Measurements from ENCODE around the gene ARHGAP12.

ARHGAP12 gene

DNA sequence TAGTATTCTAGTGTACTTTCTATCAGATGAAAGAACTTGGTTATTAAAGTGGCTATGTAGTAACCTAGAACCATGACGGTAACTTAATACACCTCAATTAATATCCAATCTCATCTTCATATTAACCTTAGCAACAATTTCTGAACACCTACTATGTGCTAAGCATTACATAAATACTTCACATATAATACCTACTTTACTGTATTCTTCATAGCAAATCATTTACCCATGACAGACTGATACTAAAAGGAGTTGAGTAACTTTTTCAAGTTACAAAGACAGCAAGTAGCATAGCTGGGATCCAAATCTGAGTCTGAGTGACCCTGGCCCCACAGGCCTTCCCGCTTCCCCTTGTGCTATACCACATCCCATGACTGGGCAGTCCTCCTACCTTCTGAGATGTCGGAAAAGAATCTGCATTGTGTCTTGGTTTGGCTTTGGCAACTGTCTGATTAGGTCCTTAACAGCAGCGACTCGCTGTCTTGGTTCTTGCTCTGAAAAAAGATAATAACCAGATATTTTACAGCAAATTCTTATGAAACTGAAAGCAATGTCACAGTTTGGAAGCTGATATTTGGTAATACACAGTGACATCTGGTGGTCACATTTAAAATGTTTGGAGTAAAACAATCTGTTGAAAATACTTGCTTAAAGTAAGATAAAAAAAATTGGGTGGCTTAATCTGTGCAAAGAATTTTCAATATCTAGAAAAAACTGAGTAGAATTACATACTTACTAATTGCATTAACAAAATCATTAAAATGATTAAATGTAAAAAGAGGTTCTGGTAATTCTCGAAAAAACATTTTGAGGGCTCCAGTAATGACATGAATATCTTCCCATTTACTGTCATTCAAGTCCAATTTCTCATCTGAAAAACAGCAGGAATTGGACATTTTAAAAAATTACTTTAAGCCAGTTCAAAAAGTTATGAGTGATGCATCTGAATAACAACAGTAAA is 120.1 kb downstream of the ARHGAP12 start:
- peak overlapping the region; percentile 21 for H3K4me3 ChIP-seq (replicated peaks; ENCODE audit: low read depth, low read length)
- DNase-seq (ENCODE audit: extremely low read depth, low read depth): peak; percentile 53
- TF ChIP-seq, protein P1, sequence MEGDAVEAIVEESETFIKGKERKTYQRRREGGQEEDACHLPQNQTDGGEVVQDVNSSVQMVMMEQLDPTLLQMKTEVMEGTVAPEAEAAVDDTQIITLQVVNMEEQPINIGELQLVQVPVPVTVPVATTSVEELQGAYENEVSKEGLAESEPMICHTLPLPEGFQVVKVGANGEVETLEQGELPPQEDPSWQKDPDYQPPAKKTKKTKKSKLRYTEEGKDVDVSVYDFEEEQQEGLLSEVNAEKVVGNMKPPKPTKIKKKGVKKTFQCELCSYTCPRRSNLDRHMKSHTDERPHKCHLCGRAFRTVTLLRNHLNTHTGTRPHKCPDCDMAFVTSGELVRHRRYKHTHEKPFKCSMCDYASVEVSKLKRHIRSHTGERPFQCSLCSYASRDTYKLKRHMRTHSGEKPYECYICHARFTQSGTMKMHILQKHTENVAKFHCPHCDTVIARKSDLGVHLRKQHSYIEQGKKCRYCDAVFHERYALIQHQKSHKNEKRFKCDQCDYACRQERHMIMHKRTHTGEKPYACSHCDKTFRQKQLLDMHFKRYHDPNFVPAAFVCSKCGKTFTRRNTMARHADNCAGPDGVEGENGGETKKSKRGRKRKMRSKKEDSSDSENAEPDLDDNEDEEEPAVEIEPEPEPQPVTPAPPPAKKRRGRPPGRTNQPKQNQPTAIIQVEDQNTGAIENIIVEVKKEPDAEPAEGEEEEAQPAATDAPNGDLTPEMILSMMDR (IDR thresholded peaks at IDR 0.05; ENCODE audit: low read depth, low read length, missing control alignments): peak; percentile 15

DNA sequence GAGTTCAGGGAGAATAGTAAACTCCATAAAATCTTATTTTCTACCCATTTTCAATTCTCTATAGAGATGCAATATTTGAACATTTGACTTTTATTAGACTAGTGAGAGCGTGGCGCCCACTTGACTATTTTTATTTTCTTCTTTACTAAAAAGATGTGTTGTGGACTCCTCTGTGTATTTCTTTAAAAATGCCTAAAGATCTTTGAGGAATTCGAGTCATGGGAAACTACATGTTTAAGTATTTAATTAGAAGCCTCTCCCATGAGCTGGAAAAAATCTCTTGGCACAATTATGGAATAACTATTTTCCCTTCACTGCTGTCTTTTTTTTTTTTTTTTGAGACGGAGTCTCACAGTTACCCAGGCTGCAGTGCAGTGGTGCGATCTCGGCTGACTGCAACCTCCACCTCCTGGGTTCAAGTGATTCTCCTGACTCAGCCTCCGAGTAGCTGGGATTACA is 124.2 kb downstream of the ARHGAP12 start:
- no peak overlapping the region for H3K4me3 ChIP-seq (replicated peaks; ENCODE audit: low read depth, low read length)
- no peak for DNase-seq (ENCODE audit: extremely low read depth, low read depth)
- TF ChIP-seq, protein P1 (IDR thresholded peaks at IDR 0.05; ENCODE audit: low read depth, low read length, missing control alignments): no peak

DNA sequence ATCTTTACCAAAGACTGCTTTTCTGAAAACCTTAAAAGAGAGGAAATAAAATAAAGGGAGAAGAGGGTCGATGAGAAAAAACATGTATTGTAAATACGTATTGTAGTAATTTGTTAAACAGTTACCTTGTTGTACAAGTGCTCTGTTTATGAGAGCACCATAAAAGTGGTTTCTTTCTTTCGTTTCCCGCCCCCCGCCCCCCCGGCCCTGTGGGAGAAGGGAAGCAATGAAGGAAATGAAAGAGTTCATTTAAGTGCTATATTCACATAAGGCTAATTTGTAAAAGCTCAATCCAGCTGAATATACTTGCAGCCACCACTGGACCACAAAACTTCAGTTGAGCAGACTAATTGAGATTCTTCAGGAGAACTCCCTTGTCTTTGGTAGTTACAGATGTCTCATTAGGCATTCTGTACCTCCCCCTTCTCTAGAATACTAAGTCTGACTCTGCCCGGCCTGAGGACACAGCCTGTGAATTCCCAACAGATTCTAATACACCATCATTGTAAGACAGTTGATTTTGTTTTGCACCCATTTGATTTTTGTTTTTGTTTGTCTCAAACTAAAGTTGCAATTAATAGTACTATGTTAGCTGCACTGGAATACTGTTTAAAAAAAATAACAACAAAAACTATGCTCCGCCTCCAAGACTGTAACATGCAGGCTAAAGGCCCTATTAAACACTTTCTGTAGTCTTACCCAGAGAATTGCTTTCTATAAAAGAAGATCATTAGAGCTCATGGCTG is 124.9 kb downstream of the ARHGAP12 start:
- TF ChIP-seq, protein P1 (IDR thresholded peaks at IDR 0.05; ENCODE audit: low read depth, low read length, missing control alignments): no peak
- no peak for DNase-seq (ENCODE audit: extremely low read depth, low read depth)

DNA sequence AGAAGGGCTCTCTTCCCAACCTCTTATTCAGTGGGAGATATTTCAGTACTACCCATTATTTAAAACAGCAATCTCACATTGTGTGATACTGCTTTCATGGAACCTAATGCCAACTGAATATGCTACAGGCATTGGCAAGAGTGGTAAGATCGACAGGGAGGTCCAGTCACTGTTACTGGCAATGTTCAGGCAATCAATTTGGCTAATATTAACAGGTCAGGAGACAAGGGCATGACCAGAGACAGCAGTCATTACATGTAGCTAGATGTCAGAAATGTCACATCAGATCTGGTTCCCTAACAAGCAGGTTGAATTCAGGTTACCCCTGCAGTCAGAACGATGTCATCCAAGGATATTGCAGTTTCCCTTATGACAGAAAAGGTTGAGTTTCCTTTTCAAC is 129.4 kb downstream of the ARHGAP12 start:
- no peak overlapping the region for H3K4me3 ChIP-seq (replicated peaks; ENCODE audit: low read depth, low read length)
- TF ChIP-seq, protein P1 (IDR thresholded peaks at IDR 0.05; ENCODE audit: low read depth, low read length, missing control alignments): no peak
- DNase-seq (ENCODE audit: extremely low read depth, low read depth): no peak

More for the DNA sequence above, 124.9 kb downstream of the ARHGAP12 start:
- H3K4me3 ChIP-seq (replicated peaks; ENCODE audit: low read depth, low read length): no peak overlapping the region

DNA sequence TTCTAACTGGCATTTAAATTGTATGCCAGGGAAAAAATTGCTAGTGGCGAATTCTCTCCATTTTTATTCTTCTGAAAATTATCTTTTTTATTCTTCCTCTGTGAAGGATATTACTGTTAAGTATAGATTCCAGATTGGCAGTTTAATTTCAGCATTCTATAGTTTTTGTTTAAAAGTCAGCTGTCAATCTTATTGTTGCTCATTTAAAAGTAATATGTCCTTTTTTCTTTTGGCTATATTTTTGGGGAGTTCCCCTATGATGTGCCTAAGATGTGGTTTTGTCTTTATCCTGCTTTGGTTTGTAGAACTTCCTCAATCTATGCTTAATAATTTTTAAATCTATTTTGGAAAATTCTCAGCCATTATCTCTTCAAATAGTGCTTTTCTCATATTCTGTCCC is 135.9 kb downstream of the ARHGAP12 start:
- TF ChIP-seq, protein P1 (IDR thresholded peaks at IDR 0.05; ENCODE audit: low read depth, low read length, missing control alignments): no peak
- no peak overlapping the region for H3K4me3 ChIP-seq (replicated peaks; ENCODE audit: low read depth, low read length)
- no peak for DNase-seq (ENCODE audit: extremely low read depth, low read depth)

DNA sequence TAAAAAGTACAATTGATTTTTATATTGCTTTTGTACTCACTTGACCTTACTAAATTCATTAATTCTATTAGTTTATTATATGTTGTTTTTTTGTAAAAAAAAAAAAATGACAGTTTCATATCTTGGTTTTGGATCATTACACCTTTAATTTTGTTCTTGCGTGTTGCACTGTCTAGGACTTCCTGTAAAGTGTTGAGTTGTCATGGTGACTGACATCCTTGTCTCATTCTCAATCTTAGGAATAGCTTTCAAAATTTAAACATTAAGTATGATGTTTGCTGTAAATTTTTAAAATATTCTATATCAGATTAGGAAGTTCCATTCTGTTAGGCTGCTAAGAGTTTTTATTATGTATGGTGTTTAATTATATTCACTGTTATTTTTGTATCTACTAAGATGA is 139.1 kb downstream of the ARHGAP12 start:
- DNase-seq (ENCODE audit: extremely low read depth, low read depth): no peak
- TF ChIP-seq, protein P1 (IDR thresholded peaks at IDR 0.05; ENCODE audit: low read depth, low read length, missing control alignments): no peak
- no peak overlapping the region for H3K4me3 ChIP-seq (replicated peaks; ENCODE audit: low read depth, low read length)
